OCI-LY1 (cell line): ENCODE data around the gene C3orf49.

ENCODE experiments used
- CTCF ChIP-seq: fragments of 200-600 bp; sonication (generic), shearing (Covaris generic); IDR thresholded peaks from 2 replicates; pipeline ENCODE4 v1.5.1; 2017; ENCODE audit warnings: mild to moderate bottlenecking, antibody characterized with exemption, low read length, moderate library complexity, mixed read lengths
- EZH2 ChIP-seq: fragments of 200-600 bp; sonication (generic), shearing (Covaris generic); IDR thresholded peaks from 2 replicates; pipeline ENCODE4 v1.8.0; 2017; ENCODE audit warnings: borderline replicate concordance, mixed run types, mild to moderate bottlenecking, antibody characterized with exemption, low read length, moderate library complexity, mixed read lengths

DNA sequence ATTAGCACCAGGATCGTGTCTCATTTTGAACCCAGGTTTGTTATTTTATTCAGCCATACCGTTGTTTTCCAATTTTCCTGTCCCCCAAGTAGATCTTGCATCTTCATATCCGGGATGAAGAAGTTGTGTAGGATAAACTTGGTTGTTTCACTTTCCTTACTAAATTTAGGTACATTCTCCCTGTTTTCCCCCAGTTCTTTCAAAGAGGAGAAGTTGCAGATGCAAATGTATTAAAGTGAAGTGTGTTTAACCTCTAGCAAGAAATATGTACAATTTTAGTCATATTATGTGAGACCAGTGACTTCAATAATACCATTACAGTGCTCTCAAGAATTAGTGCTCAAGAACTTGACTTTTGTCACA is 45.8 kb downstream of the C3orf49 start:
- no peak for TF ChIP-seq CTCF
- no peak for TF ChIP-seq EZH2
